ENCODE measurements around the gene CEP120.

Gene CEP120

GRCh38 chr5:123439709-123440108 is 16.5 kb upstream of the CEP120 start:
- H4K91ac ChIP-seq (ENCODE audit: low read depth, low read length), result no peak overlapping the region
- no peak overlapping the region for H3K14ac ChIP-seq (ENCODE audit: low read length)
- H3K4me1 ChIP-seq (ENCODE audit: control insufficient read depth in 1 of 2, insufficient read depth in 2 of 2, low read length in 2 of 2), result no peaks in the 10 kb centered on the region
- no peak overlapping the region for H4K12ac ChIP-seq (ENCODE audit: low read depth, low read length)
- H3K4ac ChIP-seq (ENCODE audit: low read depth, low read length), result no peak overlapping the region
- no peak overlapping the region for H2AK5ac ChIP-seq (ENCODE audit: low read length)
- H3K36me3 ChIP-seq (ENCODE audit: control insufficient read depth in 1 of 2, insufficient read depth in 2 of 2, low read length in 2 of 2), result no peaks in the 10 kb centered on the region
- no peak overlapping the region for H4K8ac ChIP-seq (ENCODE audit: low read depth, low read length)
- no peaks in the 10 kb centered on the region for H3K79me2 ChIP-seq (ENCODE audit: control insufficient read depth, insufficient read depth, low read length, poor library complexity)
- no peak overlapping the region for H2BK5ac ChIP-seq (ENCODE audit: low read depth, low read length, poor library complexity)
- H3K27me3 ChIP-seq (ENCODE audit: insufficient read depth, low read length), result no peaks in the 10 kb centered on the region
- no peak overlapping the region for H2BK120ac ChIP-seq (ENCODE audit: insufficient read depth, low read length, poor library complexity)
- H2AFZ ChIP-seq (ENCODE audit: insufficient read depth, low read length, poor library complexity), result no peak overlapping the region
- no peak overlapping the region for H3K4me3 ChIP-seq (ENCODE audit: low read depth, low read length)
- no peak overlapping the region for H2BK12ac ChIP-seq (ENCODE audit: low read length)
- no peak overlapping the region for H3K9ac ChIP-seq (ENCODE audit: low read length)
- no peaks in the 10 kb centered on the region for H3K79me1 ChIP-seq (ENCODE audit: low read length)
- DNase-seq, result no peak
- no peak overlapping the region for H3K23ac ChIP-seq (ENCODE audit: low read length)
- H3K9me3 ChIP-seq (ENCODE audit: insufficient read depth, low read depth, low read length), result no peaks in the 10 kb centered on the region
- no peak overlapping the region for H3K4me2 ChIP-seq (ENCODE audit: low read length)
- H3K27ac ChIP-seq (ENCODE audit: low read depth, low read length), result no peak overlapping the region
- H3K18ac ChIP-seq (ENCODE audit: low read length), result no peak overlapping the region
- no CpG with 5 or more reads among the region's 5 CpGs for WGBS (ENCODE audit: extremely low coverage, insufficient coverage, insufficient read length)

- no peak overlapping the region for H2AFZ ChIP-seq (ENCODE audit: insufficient read depth, low read length, poor library complexity)
- H2AK5ac ChIP-seq (ENCODE audit: low read length), result no peak overlapping the region
- no peak for DNase-seq
- H4K12ac ChIP-seq (ENCODE audit: low read depth, low read length), result no peak overlapping the region
- no peak overlapping the region for H3K23ac ChIP-seq (ENCODE audit: low read length)
- no peak overlapping the region for H3K9ac ChIP-seq (ENCODE audit: low read length)
- H4K8ac ChIP-seq (ENCODE audit: low read depth, low read length), result no peak overlapping the region
- H3K18ac ChIP-seq (ENCODE audit: low read length), result no peak overlapping the region
- no peaks in the 10 kb centered on the region for H3K27me3 ChIP-seq (ENCODE audit: insufficient read depth, low read length)
- no peak overlapping the region for H2BK12ac ChIP-seq (ENCODE audit: low read length)
- no CpG with 5 or more reads among the region's 5 CpGs for WGBS (ENCODE audit: extremely low coverage, insufficient coverage, insufficient read length)
- H4K91ac ChIP-seq (ENCODE audit: low read depth, low read length), result no peak overlapping the region
- H3K36me3 ChIP-seq (ENCODE audit: control insufficient read depth in 1 of 2, insufficient read depth in 2 of 2, low read length in 2 of 2), result no peaks in the 10 kb centered on the region
- no peaks in the 10 kb centered on the region for H3K79me1 ChIP-seq (ENCODE audit: low read length)
- H3K14ac ChIP-seq (ENCODE audit: low read length), result no peak overlapping the region
- H3K9me3 ChIP-seq (ENCODE audit: insufficient read depth, low read depth, low read length), result no peaks in the 10 kb centered on the region
- H2BK5ac ChIP-seq (ENCODE audit: low read depth, low read length, poor library complexity), result no peak overlapping the region
- H3K4me2 ChIP-seq (ENCODE audit: low read length), result no peak overlapping the region
- H3K4ac ChIP-seq (ENCODE audit: low read depth, low read length), result no peak overlapping the region
- no peak overlapping the region for H2BK120ac ChIP-seq (ENCODE audit: insufficient read depth, low read length, poor library complexity)
- H3K4me1 ChIP-seq (ENCODE audit: control insufficient read depth in 1 of 2, insufficient read depth in 2 of 2, low read length in 2 of 2), result no peaks in the 10 kb centered on the region
- H3K4me3 ChIP-seq (ENCODE audit: low read depth, low read length), result no peak overlapping the region
- no peak overlapping the region for H3K27ac ChIP-seq (ENCODE audit: low read depth, low read length)
- no peaks in the 10 kb centered on the region for H3K79me2 ChIP-seq (ENCODE audit: control insufficient read depth, insufficient read depth, low read length, poor library complexity)
Measured at GRCh38 chr5:123438902-123439301, 15.7 kb upstream of the CEP120 start.

- Histone ChIP-seq H3K27ac (ENCODE audit: low read depth, low read length) (no peak overlapping the region), H2BK5ac (ENCODE audit: low read depth, low read length, poor library complexity) (no peak overlapping the region), H2AK5ac (ENCODE audit: low read length) (no peak overlapping the region), H2BK12ac (ENCODE audit: low read length) (no peak overlapping the region), H3K18ac (ENCODE audit: low read length) (no peak overlapping the region), H3K4me1 (ENCODE audit: control insufficient read depth in 1 of 2, insufficient read depth in 2 of 2, low read length in 2 of 2) (no peaks in the 10 kb centered on the region), H4K12ac (ENCODE audit: low read depth, low read length) (no peak overlapping the region), H3K79me1 (ENCODE audit: low read length) (no peaks in the 10 kb centered on the region), H3K4me2 (ENCODE audit: low read length) (no peak overlapping the region), H2BK120ac (ENCODE audit: insufficient read depth, low read length, poor library complexity) (no peak overlapping the region), H3K9me3 (ENCODE audit: insufficient read depth, low read depth, low read length) (no peaks in the 10 kb centered on the region), H2AFZ (ENCODE audit: insufficient read depth, low read length, poor library complexity) (no peak overlapping the region), H3K14ac (ENCODE audit: low read length) (no peak overlapping the region), H4K8ac (ENCODE audit: low read depth, low read length) (no peak overlapping the region), H3K23ac (ENCODE audit: low read length) (no peak overlapping the region), H4K91ac (ENCODE audit: low read depth, low read length) (no peak overlapping the region), H3K4ac (ENCODE audit: low read depth, low read length) (no peak overlapping the region), H3K4me3 (ENCODE audit: low read depth, low read length) (no peak overlapping the region), H3K9ac (ENCODE audit: low read length) (no peak overlapping the region), H3K36me3 (ENCODE audit: control insufficient read depth in 1 of 2, insufficient read depth in 2 of 2, low read length in 2 of 2) (no peaks in the 10 kb centered on the region), H3K79me2 (ENCODE audit: control insufficient read depth, insufficient read depth, low read length, poor library complexity) (no peaks in the 10 kb centered on the region), H3K27me3 (ENCODE audit: insufficient read depth, low read length) (no peaks in the 10 kb centered on the region)
- no peak for DNase-seq
- no CpG with 5 or more reads among the region's 2 CpGs for WGBS (ENCODE audit: extremely low coverage, insufficient coverage, insufficient read length)
Measured at GRCh38 chr5:123438244-123438643, 15.0 kb upstream of the CEP120 start.

- Histone ChIP-seq H2BK5ac (ENCODE audit: low read depth, low read length, poor library complexity) (no peak overlapping the region), H3K4me1 (ENCODE audit: control insufficient read depth in 1 of 2, insufficient read depth in 2 of 2, low read length in 2 of 2) (no peaks in the 10 kb centered on the region), H2BK120ac (ENCODE audit: insufficient read depth, low read length, poor library complexity) (no peak overlapping the region), H3K4ac (ENCODE audit: low read depth, low read length) (no peak overlapping the region), H4K12ac (ENCODE audit: low read depth, low read length) (no peak overlapping the region), H2AK5ac (ENCODE audit: low read length) (no peak overlapping the region), H3K36me3 (ENCODE audit: control insufficient read depth in 1 of 2, insufficient read depth in 2 of 2, low read length in 2 of 2) (no peaks in the 10 kb centered on the region), H3K9ac (ENCODE audit: low read length) (no peak overlapping the region), H3K14ac (ENCODE audit: low read length) (no peak overlapping the region), H3K79me2 (ENCODE audit: control insufficient read depth, insufficient read depth, low read length, poor library complexity) (no peaks in the 10 kb centered on the region), H3K4me2 (ENCODE audit: low read length) (no peak overlapping the region), H2AFZ (ENCODE audit: insufficient read depth, low read length, poor library complexity) (no peak overlapping the region), H3K79me1 (ENCODE audit: low read length) (no peaks in the 10 kb centered on the region), H3K27ac (ENCODE audit: low read depth, low read length) (no peak overlapping the region), H3K27me3 (ENCODE audit: insufficient read depth, low read length) (no peaks in the 10 kb centered on the region), H4K8ac (ENCODE audit: low read depth, low read length) (no peak overlapping the region), H3K4me3 (ENCODE audit: low read depth, low read length) (no peak overlapping the region), H3K9me3 (ENCODE audit: insufficient read depth, low read depth, low read length) (no peaks in the 10 kb centered on the region), H3K23ac (ENCODE audit: low read length) (no peak overlapping the region), H4K91ac (ENCODE audit: low read depth, low read length) (no peak overlapping the region), H3K18ac (ENCODE audit: low read length) (no peak overlapping the region), H2BK12ac (ENCODE audit: low read length) (no peak overlapping the region)
- DNase-seq, result no peak
- WGBS (ENCODE audit: extremely low coverage, insufficient coverage, insufficient read length), result no CpG with 5 or more reads among the region's 1 CpG
Measured at GRCh38 chr5:123436201-123436600, 13.0 kb upstream of the CEP120 start.
